ENCODE data around the gene IGF1R.
A peak's percentile ranks its signal among the peaks of the same experiment; 100 is the strongest.

IGF1R gene

GRCh38 chr15:98853617-98854420 lies 205.5 kb downstream of the IGF1R start:
- Histone ChIP-seq H3K27me3 (ENCODE audit: control insufficient read depth, insufficient read depth, low read length) (no peaks in the 10 kb centered on the region), H3K27ac (ENCODE audit: low read length) (no peak overlapping the region), H3K9me3 (ENCODE audit: control insufficient read depth, low read depth, low read length) (no peaks in the 10 kb centered on the region), H3K36me3 (ENCODE audit: control insufficient read depth, low read depth, low read length) (no peaks in the 10 kb centered on the region), H3K4me3 (ENCODE audit: low read length) (peak overlapping the region; percentile 80), H3K9ac (ENCODE audit: low read length) (no peak overlapping the region), H3K4me1 (ENCODE audit: control insufficient read depth, low read depth, low read length) (peaks cover 47% of the 10 kb centered on the region)

DNA sequence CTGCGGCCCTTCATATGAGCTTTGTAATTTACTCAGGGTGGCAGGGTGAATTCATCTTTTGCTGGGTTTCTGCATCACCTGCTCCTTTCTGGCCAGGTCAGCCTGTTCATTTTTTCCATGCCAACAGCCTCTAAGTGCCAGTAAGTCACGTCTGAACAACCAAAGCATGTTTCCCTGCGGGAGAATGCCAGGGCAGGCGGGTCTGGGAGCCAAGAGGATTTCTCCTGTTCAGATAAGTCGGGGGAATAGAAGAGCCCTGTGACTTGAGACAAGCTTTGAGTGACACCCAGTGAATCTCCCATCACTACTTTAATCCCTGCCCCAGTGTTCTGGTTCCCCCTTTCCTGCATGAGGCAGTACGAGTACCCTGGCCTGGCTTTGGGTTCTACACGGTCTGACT lies 206.2 kb downstream of the IGF1R start:
- peaks cover 50% of the 10 kb centered on the region for H3K4me1 ChIP-seq (ENCODE audit: control insufficient read depth, low read depth, low read length)
- H3K27ac ChIP-seq (ENCODE audit: low read length): no peak overlapping the region
- no peaks in the 10 kb centered on the region for H3K27me3 ChIP-seq (ENCODE audit: control insufficient read depth, insufficient read depth, low read length)
- no peak overlapping the region for H3K4me3 ChIP-seq (ENCODE audit: low read length)
- no peaks in the 10 kb centered on the region for H3K9me3 ChIP-seq (ENCODE audit: control insufficient read depth, low read depth, low read length)
- no peak overlapping the region for H3K9ac ChIP-seq (ENCODE audit: low read length)
- no peaks in the 10 kb centered on the region for H3K36me3 ChIP-seq (ENCODE audit: control insufficient read depth, low read depth, low read length)

GRCh38 chr15:98855067-98855814 lies 206.9 kb downstream of the IGF1R start:
- Histone ChIP-seq H3K27ac (ENCODE audit: low read length) (no peak overlapping the region), H3K36me3 (ENCODE audit: control insufficient read depth, low read depth, low read length) (no peaks in the 10 kb centered on the region), H3K4me1 (ENCODE audit: control insufficient read depth, low read depth, low read length) (peaks cover 53% of the 10 kb centered on the region)

DNA sequence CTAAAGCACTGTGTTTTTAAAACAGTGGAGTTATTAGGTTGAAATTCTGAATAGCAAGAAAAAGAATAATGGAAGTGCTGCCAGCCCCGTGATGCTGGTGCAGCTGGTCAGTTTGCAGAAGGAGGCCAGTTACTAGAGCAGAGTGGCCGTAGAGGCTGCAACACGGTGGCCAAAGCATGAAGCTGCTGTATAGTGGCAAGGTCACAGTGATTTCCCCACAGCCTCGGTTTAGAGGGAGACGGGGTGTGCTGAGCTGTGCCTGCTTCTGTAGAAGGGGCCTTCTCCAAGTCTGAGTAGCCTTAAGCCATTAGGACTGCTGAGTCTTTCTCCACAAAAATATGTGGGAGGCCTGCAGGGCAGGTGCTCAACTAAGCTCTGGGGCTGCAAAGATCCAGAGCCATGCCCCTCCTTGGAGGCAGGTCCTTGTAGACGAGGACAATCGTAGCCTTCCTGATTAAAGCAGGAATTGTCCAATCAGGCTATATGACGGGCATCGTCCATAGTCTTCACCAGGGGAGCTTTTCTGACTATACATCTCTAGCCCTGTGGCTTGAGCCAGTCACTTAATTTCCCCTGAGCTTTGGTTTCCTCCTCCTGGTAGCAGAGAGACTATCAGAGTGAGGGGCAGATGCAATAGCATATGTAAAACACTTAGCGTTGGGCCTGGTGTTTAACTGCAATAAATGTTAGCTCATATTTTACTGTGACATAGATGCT lies 207.6 kb downstream of the IGF1R start:
- H3K9me3 ChIP-seq (ENCODE audit: control insufficient read depth, low read depth, low read length): no peaks in the 10 kb centered on the region
- no peaks in the 10 kb centered on the region for H3K27me3 ChIP-seq (ENCODE audit: control insufficient read depth, insufficient read depth, low read length)
- H3K4me1 ChIP-seq (ENCODE audit: control insufficient read depth, low read depth, low read length): peaks cover 56% of the 10 kb centered on the region
- H3K36me3 ChIP-seq (ENCODE audit: control insufficient read depth, low read depth, low read length): no peaks in the 10 kb centered on the region
- H3K27ac ChIP-seq (ENCODE audit: low read length): no peak overlapping the region
- H3K9ac ChIP-seq (ENCODE audit: low read length): no peak overlapping the region
- no peak overlapping the region for H3K4me3 ChIP-seq (ENCODE audit: low read length)

More at GRCh38 chr15:98855067-98855814, 206.9 kb downstream of the IGF1R start:
- H3K9ac ChIP-seq (ENCODE audit: low read length): no peak overlapping the region
- H3K9me3 ChIP-seq (ENCODE audit: control insufficient read depth, low read depth, low read length): no peaks in the 10 kb centered on the region
- H3K27me3 ChIP-seq (ENCODE audit: control insufficient read depth, insufficient read depth, low read length): no peaks in the 10 kb centered on the region
- no peak overlapping the region for H3K4me3 ChIP-seq (ENCODE audit: low read length)

GRCh38 chr15:98856532-98856907 lies 208.2 kb downstream of the IGF1R start:
- H3K36me3 ChIP-seq (ENCODE audit: control insufficient read depth, low read depth, low read length): no peaks in the 10 kb centered on the region
- H3K27me3 ChIP-seq (ENCODE audit: control insufficient read depth, insufficient read depth, low read length): no peaks in the 10 kb centered on the region
- no peaks in the 10 kb centered on the region for H3K9me3 ChIP-seq (ENCODE audit: control insufficient read depth, low read depth, low read length)
- H3K27ac ChIP-seq (ENCODE audit: low read length): no peak overlapping the region
- H3K9ac ChIP-seq (ENCODE audit: low read length): no peak overlapping the region
- no peak overlapping the region for H3K4me3 ChIP-seq (ENCODE audit: low read length)
- peaks cover 56% of the 10 kb centered on the region for H3K4me1 ChIP-seq (ENCODE audit: control insufficient read depth, low read depth, low read length)

DNA sequence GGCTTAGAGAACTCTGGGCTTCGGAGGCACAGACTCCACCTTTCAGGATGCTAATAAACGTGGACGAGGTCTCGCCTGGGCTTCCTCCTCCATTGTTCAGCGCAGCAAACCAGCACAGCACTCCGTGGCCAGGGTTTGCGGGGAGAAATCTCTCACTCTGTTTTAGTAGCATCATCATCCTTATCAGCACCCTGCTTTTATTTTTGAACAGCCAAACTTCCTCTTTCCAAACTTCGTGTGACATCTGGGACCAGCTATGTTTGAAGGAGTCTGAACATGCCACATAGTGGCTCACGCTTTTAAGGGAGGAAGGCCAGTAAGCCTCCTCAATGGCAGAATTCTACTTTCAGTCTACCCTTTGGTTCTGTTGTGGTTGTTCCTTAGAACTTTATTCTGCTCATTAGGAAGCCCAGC lies 210.3 kb downstream of the IGF1R start:
- H3K4me3 ChIP-seq (ENCODE audit: low read length): no peak overlapping the region
- H3K27me3 ChIP-seq (ENCODE audit: control insufficient read depth, insufficient read depth, low read length): no peaks in the 10 kb centered on the region
- no peak overlapping the region for H3K27ac ChIP-seq (ENCODE audit: low read length)
- H3K9me3 ChIP-seq (ENCODE audit: control insufficient read depth, low read depth, low read length): no peaks in the 10 kb centered on the region
- H3K9ac ChIP-seq (ENCODE audit: low read length): no peak overlapping the region
- peaks cover 59% of the 10 kb centered on the region for H3K4me1 ChIP-seq (ENCODE audit: control insufficient read depth, low read depth, low read length)
- H3K36me3 ChIP-seq (ENCODE audit: control insufficient read depth, low read depth, low read length): no peaks in the 10 kb centered on the region

- Histone ChIP-seq H3K9ac (ENCODE audit: low read length) (no peak overlapping the region), H3K4me1 (ENCODE audit: control insufficient read depth, low read depth, low read length) (peaks cover 56% of the 10 kb centered on the region), H3K27me3 (ENCODE audit: control insufficient read depth, insufficient read depth, low read length) (no peaks in the 10 kb centered on the region), H3K27ac (ENCODE audit: low read length) (no peak overlapping the region), H3K4me3 (ENCODE audit: low read length) (no peak overlapping the region), H3K9me3 (ENCODE audit: control insufficient read depth, low read depth, low read length) (no peaks in the 10 kb centered on the region), H3K36me3 (ENCODE audit: control insufficient read depth, low read depth, low read length) (no peaks in the 10 kb centered on the region)
Measured at GRCh38 chr15:98859149-98859548, 210.8 kb downstream of the IGF1R start.

DNA sequence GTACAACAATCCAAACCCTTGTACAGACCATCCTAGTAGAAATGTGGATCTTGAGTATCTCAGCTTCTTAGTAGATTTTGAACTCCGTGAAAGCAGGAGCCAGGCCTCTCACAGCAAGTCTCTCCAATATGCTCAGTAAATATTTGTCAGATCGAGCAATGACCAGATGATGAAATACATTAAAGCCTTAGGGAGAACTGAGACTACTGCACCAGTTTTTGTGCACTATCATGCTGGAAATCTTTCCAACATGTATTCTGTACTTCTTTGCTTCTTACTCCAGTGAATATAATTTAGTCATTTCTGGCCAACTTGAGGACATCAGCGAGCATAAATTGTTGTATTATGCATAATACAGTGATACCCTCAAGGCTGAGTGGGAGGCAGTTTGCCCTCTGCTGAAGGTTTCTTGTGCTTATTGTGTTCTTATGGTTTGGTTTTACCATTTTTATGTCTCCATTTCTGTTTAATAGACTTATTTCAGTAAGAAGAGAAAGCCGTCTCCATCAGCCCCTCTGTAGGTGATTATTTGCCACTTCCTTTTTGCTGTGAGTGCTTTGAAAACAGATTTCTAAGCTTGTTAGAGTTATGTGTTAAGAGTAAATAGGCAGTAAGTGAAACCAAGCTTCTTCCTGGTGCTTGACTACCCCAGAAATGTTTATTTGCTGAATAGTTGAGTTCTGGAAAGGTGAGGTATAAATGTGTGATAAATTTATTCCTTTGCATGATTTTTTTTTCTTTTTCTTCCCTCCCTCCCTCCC lies 212.1 kb downstream of the IGF1R start:
- Histone ChIP-seq H3K9ac (ENCODE audit: low read length) (no peak overlapping the region), H3K4me3 (ENCODE audit: low read length) (no peak overlapping the region), H3K27me3 (ENCODE audit: control insufficient read depth, insufficient read depth, low read length) (no peaks in the 10 kb centered on the region), H3K27ac (ENCODE audit: low read length) (no peak overlapping the region), H3K9me3 (ENCODE audit: control insufficient read depth, low read depth, low read length) (no peaks in the 10 kb centered on the region), H3K4me1 (ENCODE audit: control insufficient read depth, low read depth, low read length) (peaks cover 50% of the 10 kb centered on the region), H3K36me3 (ENCODE audit: control insufficient read depth, low read depth, low read length) (no peaks in the 10 kb centered on the region)

- Histone ChIP-seq H3K27ac (ENCODE audit: low read length) (no peak overlapping the region), H3K27me3 (ENCODE audit: control insufficient read depth, insufficient read depth, low read length) (no peaks in the 10 kb centered on the region), H3K4me1 (ENCODE audit: control insufficient read depth, low read depth, low read length) (peaks cover 46% of the 10 kb centered on the region), H3K4me3 (ENCODE audit: low read length) (no peak overlapping the region), H3K36me3 (ENCODE audit: control insufficient read depth, low read depth, low read length) (no peaks in the 10 kb centered on the region), H3K9ac (ENCODE audit: low read length) (no peak overlapping the region), H3K9me3 (ENCODE audit: control insufficient read depth, low read depth, low read length) (no peaks in the 10 kb centered on the region)
Measured at GRCh38 chr15:98861188-98861587, 212.8 kb downstream of the IGF1R start.

- Histone ChIP-seq H3K36me3 (ENCODE audit: control insufficient read depth, low read depth, low read length) (no peaks in the 10 kb centered on the region), H3K27ac (ENCODE audit: low read length) (no peak overlapping the region), H3K4me1 (ENCODE audit: control insufficient read depth, low read depth, low read length) (peaks cover 42% of the 10 kb centered on the region)
Measured at GRCh38 chr15:98863983-98864382, 215.6 kb downstream of the IGF1R start.

More at GRCh38 chr15:98863983-98864382, 215.6 kb downstream of the IGF1R start:
- Histone ChIP-seq H3K4me3 (ENCODE audit: low read length) (no peak overlapping the region), H3K9me3 (ENCODE audit: control insufficient read depth, low read depth, low read length) (no peaks in the 10 kb centered on the region), H3K9ac (ENCODE audit: low read length) (no peak overlapping the region), H3K27me3 (ENCODE audit: control insufficient read depth, insufficient read depth, low read length) (no peaks in the 10 kb centered on the region)

Data from iPS-18a (cell line).